SK-N-SH (cell line): ENCODE results near the gene CPB2. TPM values are rescaled to one million over a fixed set of nuclear protein-coding genes. Genes with fewer than 3 reads are reported as not detected.

Experiments used
- CTCF ChIA-PET: fragments of 300-600, 350-600 bp; formaldehyde crosslinking; extraction: SDS; loops from one replicate; lab custom pipeline; 2021; lab: Yijun Ruan, JAX
- POLR2A ChIA-PET: fragments of 350-600 bp; sonication (Branson Sonifier 250); formaldehyde crosslinking; extraction: SDS; loops from one replicate; lab custom pipeline; 2020; ENCODE audit warnings: antibody characterized with exemption, inconsistent platforms; lab: Yijun Ruan, JAX
- DNase-seq: peaks from one replicate; pipeline ENCODE4 v3.0.0; 2012
- H2AFZ ChIP-seq: fragments of 200-600 bp; sonication (generic); 2 replicates; pipeline ENCODE4 v1.8.1; 2016; ENCODE audit warnings: antibody characterized with exemption, mild to moderate bottlenecking, low read depth
- H3F3A ChIP-seq: fragments of 200-600 bp; sonication (generic); replicated peaks from 2 replicates; pipeline ENCODE3; 2016; ENCODE audit warnings: antibody characterized with exemption, mild to moderate bottlenecking; ENCODE audit not compliant: insufficient read depth
- H3K27ac ChIP-seq, 2 experiments: fragments of 200-500 bp in 1 of 2; fragments of 200-600 bp in 1 of 2; sonication (Bioruptor generic) in 1 of 2; sonication (generic), shearing (Covaris generic) in 1 of 2; 2 replicates each; pipeline versions ENCODE4 v1.5.1 to v1.6.1; 2014 to 2016; ENCODE audit warnings: low read depth in 2 of 2, inconsistent platforms in 1 of 2, low read length in 1 of 2, mild to moderate bottlenecking in 1 of 2, mixed read lengths in 1 of 2
- H3K27me3 ChIP-seq: fragments of 200-600 bp; sonication (generic), shearing (Covaris generic); 2 replicates; pipeline ENCODE4 v1.6.1; 2016; ENCODE audit warnings: mixed run types; ENCODE audit not compliant: insufficient read depth
- H3K36me3 ChIP-seq, 2 experiments: fragments of 200-500 bp in 1 of 2; fragments of 200-600 bp in 1 of 2; sonication (Bioruptor generic) in 1 of 2; sonication (generic) in 1 of 2; replicated peaks in 1 of 2; 2 replicates each; pipeline versions ENCODE3 to v1.5.1; 2014 to 2016; ENCODE audit warnings: low read length in 1 of 2, mild to moderate bottlenecking in 1 of 2; ENCODE audit not compliant: insufficient read depth in 2 of 2, control insufficient read depth in 1 of 2
- H3K4me1 ChIP-seq, 2 experiments: fragments of 200-500 bp in 1 of 2; fragments of 200-600 bp in 1 of 2; sonication (Bioruptor generic) in 1 of 2; sonication (generic), shearing (Covaris generic) in 1 of 2; 2 replicates each; pipeline versions ENCODE4 v1.5.1 to v1.6.1; 2014 to 2016; ENCODE audit warnings: low read depth in 1 of 2, low read length in 1 of 2, mixed run types in 1 of 2; ENCODE audit not compliant: insufficient read depth in 2 of 2, control insufficient read depth in 1 of 2
- H3K4me2 ChIP-seq: fragments of 200-600 bp; sonication (generic), shearing (Covaris generic); 2 replicates; pipeline ENCODE4 v1.6.1; 2017; ENCODE audit warnings: mixed run types
- H3K4me3 ChIP-seq, 2 experiments: fragments of 200-500 bp in 1 of 2; fragments of 200-600 bp in 1 of 2; sonication (Bioruptor generic) in 1 of 2; sonication (generic), shearing (Covaris generic) in 1 of 2; 2 replicates each; pipeline versions ENCODE4 v1.5.1 to v1.8.1; 2014 to 2016; ENCODE audit warnings: low read depth in 2 of 2, inconsistent platforms in 1 of 2, low read length in 1 of 2, mild to moderate bottlenecking in 1 of 2, mixed read lengths in 1 of 2, moderate library complexity in 1 of 2
- H3K79me2 ChIP-seq: fragments of 200-600 bp; sonication (generic); 2 replicates; pipeline ENCODE4 v1.8.1; 2017; ENCODE audit warnings: mild to moderate bottlenecking; ENCODE audit not compliant: insufficient read depth
- H3K9ac ChIP-seq: fragments of 200-600 bp; sonication (generic); 2 replicates; pipeline ENCODE4 v1.6.1; 2017; ENCODE audit warnings: mixed run types
- H3K9me2 ChIP-seq: fragments of 200-600 bp; sonication (generic); 2 replicates; pipeline ENCODE4 v1.6.1; 2017; ENCODE audit warnings: mixed run types
- H3K9me3 ChIP-seq: fragments of 200-600 bp; sonication (generic); 2 replicates; pipeline ENCODE4 v1.6.1; 2017; ENCODE audit warnings: mixed run types, mild to moderate bottlenecking, moderate library complexity
- H4K20me1 ChIP-seq: fragments of 200-600 bp; sonication (generic); 2 replicates; pipeline ENCODE4 v1.6.1; 2017; ENCODE audit warnings: mild to moderate bottlenecking, mixed run types; ENCODE audit not compliant: insufficient read depth
- ELF1 ChIP-seq: IDR thresholded peaks from 2 replicates; pipeline ENCODE4 v1.4.0; 2012
- EZH2phosphoT487 ChIP-seq: fragments of 200-600 bp; sonication (generic); IDR thresholded peaks from 2 replicates; pipeline ENCODE4 v1.6.1; 2017; ENCODE audit warnings: low read depth, mixed run types, mild to moderate bottlenecking, antibody characterized with exemption, moderate library complexity, borderline replicate concordance
- FOSL2 ChIP-seq: IDR thresholded peaks from 2 replicates; pipeline ENCODE4 v1.4.0; 2012; ENCODE audit warnings: low read depth, mild to moderate bottlenecking, moderate library complexity, borderline replicate concordance
- FOXJ3 ChIP-seq: sonication (generic); formaldehyde crosslinking; IDR thresholded peaks from 2 replicates; pipeline ENCODE4 v1.5.1; 2020; ENCODE audit warnings: mild to moderate bottlenecking, missing genetic modification reagents
- GATA2 ChIP-seq: sonication (generic); formaldehyde crosslinking; IDR thresholded peaks from 2 replicates; pipeline ENCODE4 v1.5.0; 2020; ENCODE audit warnings: mild to moderate bottlenecking, missing genetic modification reagents
- MEF2A ChIP-seq: IDR thresholded peaks from 2 replicates; pipeline ENCODE4 v1.4.0; 2012; ENCODE audit warnings: low read depth, borderline replicate concordance
- NFIC ChIP-seq: IDR thresholded peaks from 2 replicates; pipeline ENCODE4 v1.4.0; 2012; ENCODE audit warnings: borderline replicate concordance
- NRF1 ChIP-seq: IDR thresholded peaks from 2 replicates; pipeline ENCODE4 v1.6.1; 2012; ENCODE audit warnings: low read depth, mild to moderate bottlenecking, low read length
- POLR2AphosphoS5 ChIP-seq: IDR thresholded peaks from 2 replicates; pipeline ENCODE4 v1.6.1; 2012; ENCODE audit warnings: low read depth, low read length
- RAD21 ChIP-seq: IDR thresholded peaks from 2 replicates; pipeline ENCODE4 v1.6.1; 2012; ENCODE audit warnings: mild to moderate bottlenecking, low read length
- RCOR1 ChIP-seq: fragments of 150-350 bp; IDR thresholded peaks from 2 replicates; pipeline ENCODE4 v1.6.1; 2017; ENCODE audit warnings: antibody characterized with exemption, low read length
- RFX5 ChIP-seq: IDR thresholded peaks from 2 replicates; pipeline ENCODE4 v1.6.1; 2012; ENCODE audit warnings: mild to moderate bottlenecking, improper control_type of control experiment, low read length
- RXRA ChIP-seq: IDR thresholded peaks from 2 replicates; pipeline ENCODE4 v1.4.0; 2012; ENCODE audit warnings: low read depth, mild to moderate bottlenecking, borderline replicate concordance
- SMC3 ChIP-seq: IDR thresholded peaks from 2 replicates; pipeline ENCODE4 v1.6.1; 2012; ENCODE audit warnings: low read depth, low read length, improper control_type of control experiment
- TCF12 ChIP-seq: IDR thresholded peaks from 2 replicates; pipeline ENCODE4 v1.4.0; 2012
- WGBS: methylation state at CpG from one replicate; pipeline ENCODE4 v1.1.6; 2017; ENCODE audit warnings: low lambda C conversion rate; 5-methylcytosine and 5-hydroxymethylcytosine counted together
- polyA plus RNA-seq, 3 experiments: library from polyadenylated mRNA; depleted of rRNA; stranded (reverse); fragments of >200 nt; gene quantifications; 2 replicates each; pipeline ENCODE4 v1.2.3, GENCODE V29; 2012
- TF ChIP-seq, protein P1 (sequence below): fragments of 150-350 bp; IDR thresholded peaks from 2 replicates; pipeline ENCODE4 v1.6.1; 2016; ENCODE audit warnings: mild to moderate bottlenecking, low read depth, low read length
- TF ChIP-seq, protein P2 (sequence below): fragments of 200-600 bp; sonication (generic); IDR thresholded peaks from 2 replicates; pipeline ENCODE4 v1.6.1; 2017; ENCODE audit warnings: antibody characterized with exemption, mild to moderate bottlenecking, moderate library complexity
- TF ChIP-seq, protein P3 (sequence below): IDR thresholded peaks from 2 replicates; pipeline ENCODE4 v1.6.1; 2012; ENCODE audit warnings: mild to moderate bottlenecking, low read depth, low read length, moderate library complexity

Gene CPB2
- polyA plus RNA-seq, 1 of the 3 experiments (the other 2 are of a cell fraction), result not detected

DNA sequence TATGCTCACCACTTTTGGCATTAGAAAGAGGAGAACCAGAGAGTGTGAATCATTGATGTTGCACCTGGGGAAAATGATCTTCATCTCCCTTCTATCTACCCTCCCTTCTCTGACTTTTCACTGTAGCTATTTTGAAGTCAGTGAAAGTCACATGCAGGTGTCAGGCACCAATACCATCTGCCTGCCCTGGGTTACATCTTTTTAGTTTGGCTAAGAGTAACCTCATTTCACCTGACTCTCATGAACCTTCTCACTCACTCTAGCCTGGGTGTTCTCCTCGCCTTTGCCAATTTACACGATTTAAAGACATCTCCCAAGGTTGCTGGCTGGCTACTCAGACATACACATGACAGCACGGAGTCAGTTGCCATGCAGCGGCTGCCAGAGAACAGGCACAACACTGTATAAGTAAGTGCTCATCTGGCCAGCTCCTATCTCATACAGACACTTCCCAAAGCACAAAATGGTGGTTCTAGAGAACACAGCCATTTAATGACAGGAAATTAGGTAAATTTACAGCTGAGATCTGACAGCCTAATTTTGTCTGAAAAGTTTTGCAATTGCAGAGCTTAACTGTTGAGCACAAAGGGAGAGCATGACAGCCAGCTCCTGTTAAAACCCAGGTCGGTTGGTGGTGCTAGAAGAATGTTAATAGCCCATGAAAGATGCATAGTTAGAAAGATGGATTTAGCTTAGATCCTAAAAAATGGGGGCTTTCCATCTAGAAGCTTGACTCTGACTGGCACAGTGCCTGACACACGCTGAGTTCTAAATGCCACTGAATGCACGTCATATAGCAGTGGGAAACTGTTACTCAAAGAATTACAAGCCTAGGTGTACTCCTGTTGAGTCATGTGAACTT, 44.7 kb upstream of the CPB2 start:
- no peaks in the 10 kb centered on the region for H3K9me2 ChIP-seq
- no peak overlapping the region for H3K4me2 ChIP-seq
- H3K27ac ChIP-seq, result no peak overlapping the region

DNA sequence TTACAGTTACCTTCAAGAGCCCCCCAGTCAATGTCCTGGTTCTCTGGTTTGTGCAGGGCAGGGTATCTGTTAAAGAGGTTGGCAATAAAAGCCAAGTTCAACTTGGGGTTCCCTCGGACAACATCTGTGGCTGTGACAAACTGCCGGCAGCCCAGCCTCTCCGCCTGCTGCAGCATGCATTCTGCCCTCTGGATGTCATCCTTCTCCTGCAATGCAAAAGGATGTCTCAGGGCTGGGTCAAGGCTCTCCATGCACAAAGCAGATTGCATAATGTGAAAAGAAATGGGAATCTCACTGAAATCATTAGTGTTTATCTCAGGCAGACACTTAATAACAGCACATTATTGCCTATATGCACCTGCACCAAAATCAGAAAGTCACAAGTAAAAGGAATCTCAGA, 42.1 kb upstream of the CPB2 start:
- Histone ChIP-seq H3K27me3 (no peaks in the 10 kb centered on the region), H4K20me1 (no peaks in the 10 kb centered on the region), H3K36me3 (no peaks in the 10 kb centered on the region), H3K4me3 (no peak overlapping the region; a peak in 1 of 4 replicates), H3K9ac (no peak overlapping the region), H3K9me2 (no peaks in the 10 kb centered on the region), H3K27ac (no peak overlapping the region), H2AFZ (no peak overlapping the region), H3F3A (no peaks in the 10 kb centered on the region), H3K79me2 (no peaks in the 10 kb centered on the region), H3K4me2 (no peak overlapping the region), H3K9me3 (no peaks in the 10 kb centered on the region), H3K4me1 (no peaks in the 10 kb centered on the region; a peak in 2 of 4 replicates)
- TF ChIP-seq, protein P1, sequence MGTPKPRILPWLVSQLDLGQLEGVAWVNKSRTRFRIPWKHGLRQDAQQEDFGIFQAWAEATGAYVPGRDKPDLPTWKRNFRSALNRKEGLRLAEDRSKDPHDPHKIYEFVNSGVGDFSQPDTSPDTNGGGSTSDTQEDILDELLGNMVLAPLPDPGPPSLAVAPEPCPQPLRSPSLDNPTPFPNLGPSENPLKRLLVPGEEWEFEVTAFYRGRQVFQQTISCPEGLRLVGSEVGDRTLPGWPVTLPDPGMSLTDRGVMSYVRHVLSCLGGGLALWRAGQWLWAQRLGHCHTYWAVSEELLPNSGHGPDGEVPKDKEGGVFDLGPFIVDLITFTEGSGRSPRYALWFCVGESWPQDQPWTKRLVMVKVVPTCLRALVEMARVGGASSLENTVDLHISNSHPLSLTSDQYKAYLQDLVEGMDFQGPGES, result no peak
- TF ChIP-seq, protein P2, sequence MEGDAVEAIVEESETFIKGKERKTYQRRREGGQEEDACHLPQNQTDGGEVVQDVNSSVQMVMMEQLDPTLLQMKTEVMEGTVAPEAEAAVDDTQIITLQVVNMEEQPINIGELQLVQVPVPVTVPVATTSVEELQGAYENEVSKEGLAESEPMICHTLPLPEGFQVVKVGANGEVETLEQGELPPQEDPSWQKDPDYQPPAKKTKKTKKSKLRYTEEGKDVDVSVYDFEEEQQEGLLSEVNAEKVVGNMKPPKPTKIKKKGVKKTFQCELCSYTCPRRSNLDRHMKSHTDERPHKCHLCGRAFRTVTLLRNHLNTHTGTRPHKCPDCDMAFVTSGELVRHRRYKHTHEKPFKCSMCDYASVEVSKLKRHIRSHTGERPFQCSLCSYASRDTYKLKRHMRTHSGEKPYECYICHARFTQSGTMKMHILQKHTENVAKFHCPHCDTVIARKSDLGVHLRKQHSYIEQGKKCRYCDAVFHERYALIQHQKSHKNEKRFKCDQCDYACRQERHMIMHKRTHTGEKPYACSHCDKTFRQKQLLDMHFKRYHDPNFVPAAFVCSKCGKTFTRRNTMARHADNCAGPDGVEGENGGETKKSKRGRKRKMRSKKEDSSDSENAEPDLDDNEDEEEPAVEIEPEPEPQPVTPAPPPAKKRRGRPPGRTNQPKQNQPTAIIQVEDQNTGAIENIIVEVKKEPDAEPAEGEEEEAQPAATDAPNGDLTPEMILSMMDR, result peak; percentile 31
- TF ChIP-seq SMC3, result peak; percentile 19; the same call in 1 of the 2 replicates
- peak; percentile 62 for TF ChIP-seq RAD21
- WGBS, result 26% methylated on average over 3 of the region's 3 CpGs
- POLR2A ChIA-PET, result no interaction called here
- peak; percentile 42 for DNase-seq
- CTCF ChIA-PET, result no interaction called here

More for the DNA sequence above, 44.7 kb upstream of the CPB2 start:
- CTCF ChIA-PET, result interaction anchor here (0.8 to 5.1 kb wide), 3 partner anchors 10 to 23 kb away, joined by 3 to 30 read pairs (median 6); no protein-coding TSS in a partner anchor
- Histone ChIP-seq H3K4me3 (no peak overlapping the region), H3K27me3 (no peaks in the 10 kb centered on the region), H3F3A (no peaks in the 10 kb centered on the region), H3K9ac (no peak overlapping the region), H3K79me2 (no peaks in the 10 kb centered on the region), H3K4me1 (no peaks in the 10 kb centered on the region; a peak in 2 of 4 replicates), H2AFZ (no peak overlapping the region), H3K36me3 (no peaks in the 10 kb centered on the region), H3K9me3 (no peaks in the 10 kb centered on the region), H4K20me1 (no peaks in the 10 kb centered on the region)
- WGBS, result 50% methylated on average over 7 of the region's 7 CpGs
- POLR2A ChIA-PET, result no interaction called here
- DNase-seq, result no peak
- TF ChIP-seq GATA2 (CRISPR knock-in tag) (no peak), FOSL2 (no peak), RFX5 (no peak), RAD21 (no peak), MEF2A (no peak), ELF1 (no peak), POLR2AphosphoS5 (no peak), NFIC (no peak), EZH2phosphoT487 (no peak), SMC3 (no peak), TCF12 (no peak), RXRA (no peak), FOXJ3 (no peak), RCOR1 (no peak), NRF1 (no peak)
- TF ChIP-seq, protein P3, sequence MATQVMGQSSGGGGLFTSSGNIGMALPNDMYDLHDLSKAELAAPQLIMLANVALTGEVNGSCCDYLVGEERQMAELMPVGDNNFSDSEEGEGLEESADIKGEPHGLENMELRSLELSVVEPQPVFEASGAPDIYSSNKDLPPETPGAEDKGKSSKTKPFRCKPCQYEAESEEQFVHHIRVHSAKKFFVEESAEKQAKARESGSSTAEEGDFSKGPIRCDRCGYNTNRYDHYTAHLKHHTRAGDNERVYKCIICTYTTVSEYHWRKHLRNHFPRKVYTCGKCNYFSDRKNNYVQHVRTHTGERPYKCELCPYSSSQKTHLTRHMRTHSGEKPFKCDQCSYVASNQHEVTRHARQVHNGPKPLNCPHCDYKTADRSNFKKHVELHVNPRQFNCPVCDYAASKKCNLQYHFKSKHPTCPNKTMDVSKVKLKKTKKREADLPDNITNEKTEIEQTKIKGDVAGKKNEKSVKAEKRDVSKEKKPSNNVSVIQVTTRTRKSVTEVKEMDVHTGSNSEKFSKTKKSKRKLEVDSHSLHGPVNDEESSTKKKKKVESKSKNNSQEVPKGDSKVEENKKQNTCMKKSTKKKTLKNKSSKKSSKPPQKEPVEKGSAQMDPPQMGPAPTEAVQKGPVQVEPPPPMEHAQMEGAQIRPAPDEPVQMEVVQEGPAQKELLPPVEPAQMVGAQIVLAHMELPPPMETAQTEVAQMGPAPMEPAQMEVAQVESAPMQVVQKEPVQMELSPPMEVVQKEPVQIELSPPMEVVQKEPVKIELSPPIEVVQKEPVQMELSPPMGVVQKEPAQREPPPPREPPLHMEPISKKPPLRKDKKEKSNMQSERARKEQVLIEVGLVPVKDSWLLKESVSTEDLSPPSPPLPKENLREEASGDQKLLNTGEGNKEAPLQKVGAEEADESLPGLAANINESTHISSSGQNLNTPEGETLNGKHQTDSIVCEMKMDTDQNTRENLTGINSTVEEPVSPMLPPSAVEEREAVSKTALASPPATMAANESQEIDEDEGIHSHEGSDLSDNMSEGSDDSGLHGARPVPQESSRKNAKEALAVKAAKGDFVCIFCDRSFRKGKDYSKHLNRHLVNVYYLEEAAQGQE, result no peak
